ENCODE measurements around the gene TFAP2A.

DNA sequence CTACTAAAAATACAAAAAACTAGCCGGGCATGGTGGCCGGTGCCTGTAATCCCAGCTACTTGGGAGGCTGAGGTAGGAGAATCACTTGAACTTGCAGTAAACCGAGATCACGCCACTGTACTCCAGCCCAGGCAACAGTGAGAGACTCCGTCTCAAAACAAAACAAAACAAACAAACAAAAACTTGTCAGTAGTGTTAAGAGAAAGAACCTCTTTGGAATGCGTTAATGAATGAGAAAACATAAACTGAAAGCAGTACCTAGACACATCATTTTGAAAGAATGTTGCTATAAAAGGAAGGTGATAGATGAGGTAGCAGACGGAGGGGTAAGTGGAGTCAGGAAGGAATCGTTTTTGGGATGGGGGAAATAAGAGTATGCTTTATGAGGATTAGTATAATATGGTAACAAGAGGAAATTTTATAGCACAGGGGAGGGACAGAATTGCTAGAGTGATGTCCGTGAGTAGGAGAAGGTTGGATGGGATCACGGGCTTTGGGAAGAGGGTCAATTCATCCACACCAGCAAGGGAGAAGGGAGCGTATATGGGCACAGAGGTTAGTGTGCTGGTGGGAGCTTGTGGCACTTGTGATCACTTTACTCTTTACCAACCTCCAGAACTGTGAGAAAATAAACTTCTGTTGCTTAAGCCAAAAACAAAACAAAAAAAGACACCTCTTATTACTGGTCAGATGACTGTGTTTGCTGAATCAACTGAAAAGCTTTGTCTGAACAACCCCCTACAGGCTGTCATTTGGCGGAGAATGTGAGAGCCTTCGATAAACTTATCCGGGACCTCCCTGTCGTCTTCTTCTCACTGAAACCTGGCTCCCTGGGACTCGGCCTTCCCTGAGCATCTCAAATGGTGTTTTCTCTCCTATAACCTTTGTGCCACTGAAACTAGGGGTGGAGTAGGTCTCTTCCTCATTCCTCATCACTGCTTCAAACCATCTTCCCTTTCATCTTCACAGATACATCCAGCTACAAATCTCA lies 48.9 kb upstream of the TFAP2A start:
- TF ChIP-seq CTCF (IDR thresholded peaks at IDR 0.05) (no peak), ESRRA (CRISPR knock-in tag; IDR thresholded peaks at IDR 0.05; ENCODE audit: borderline replicate concordance) (no peak), USF1 (CRISPR knock-in tag; IDR thresholded peaks at IDR 0.05) (no peak), ETV6 (CRISPR knock-in tag; IDR thresholded peaks at IDR 0.05) (no peak), SOX15 (CRISPR knock-in tag; IDR thresholded peaks at IDR 0.05) (no peak), ZNF416 (CRISPR knock-in tag; IDR thresholded peaks at IDR 0.05) (no peak), SP1 (CRISPR knock-in tag; conservative IDR thresholded peaks at IDR 0.05) (no peak), MAX (CRISPR knock-in tag; IDR thresholded peaks at IDR 0.05) (no peak), ATF2 (CRISPR knock-in tag; IDR thresholded peaks at IDR 0.05; ENCODE audit: borderline replicate concordance, low read depth) (no peak), EMX1 (CRISPR knock-in tag; IDR thresholded peaks at IDR 0.05) (no peak), IRF2 (CRISPR knock-in tag; IDR thresholded peaks at IDR 0.05; ENCODE audit: borderline replicate concordance, low read depth) (no peak)
- TF ChIP-seq, protein P1, sequence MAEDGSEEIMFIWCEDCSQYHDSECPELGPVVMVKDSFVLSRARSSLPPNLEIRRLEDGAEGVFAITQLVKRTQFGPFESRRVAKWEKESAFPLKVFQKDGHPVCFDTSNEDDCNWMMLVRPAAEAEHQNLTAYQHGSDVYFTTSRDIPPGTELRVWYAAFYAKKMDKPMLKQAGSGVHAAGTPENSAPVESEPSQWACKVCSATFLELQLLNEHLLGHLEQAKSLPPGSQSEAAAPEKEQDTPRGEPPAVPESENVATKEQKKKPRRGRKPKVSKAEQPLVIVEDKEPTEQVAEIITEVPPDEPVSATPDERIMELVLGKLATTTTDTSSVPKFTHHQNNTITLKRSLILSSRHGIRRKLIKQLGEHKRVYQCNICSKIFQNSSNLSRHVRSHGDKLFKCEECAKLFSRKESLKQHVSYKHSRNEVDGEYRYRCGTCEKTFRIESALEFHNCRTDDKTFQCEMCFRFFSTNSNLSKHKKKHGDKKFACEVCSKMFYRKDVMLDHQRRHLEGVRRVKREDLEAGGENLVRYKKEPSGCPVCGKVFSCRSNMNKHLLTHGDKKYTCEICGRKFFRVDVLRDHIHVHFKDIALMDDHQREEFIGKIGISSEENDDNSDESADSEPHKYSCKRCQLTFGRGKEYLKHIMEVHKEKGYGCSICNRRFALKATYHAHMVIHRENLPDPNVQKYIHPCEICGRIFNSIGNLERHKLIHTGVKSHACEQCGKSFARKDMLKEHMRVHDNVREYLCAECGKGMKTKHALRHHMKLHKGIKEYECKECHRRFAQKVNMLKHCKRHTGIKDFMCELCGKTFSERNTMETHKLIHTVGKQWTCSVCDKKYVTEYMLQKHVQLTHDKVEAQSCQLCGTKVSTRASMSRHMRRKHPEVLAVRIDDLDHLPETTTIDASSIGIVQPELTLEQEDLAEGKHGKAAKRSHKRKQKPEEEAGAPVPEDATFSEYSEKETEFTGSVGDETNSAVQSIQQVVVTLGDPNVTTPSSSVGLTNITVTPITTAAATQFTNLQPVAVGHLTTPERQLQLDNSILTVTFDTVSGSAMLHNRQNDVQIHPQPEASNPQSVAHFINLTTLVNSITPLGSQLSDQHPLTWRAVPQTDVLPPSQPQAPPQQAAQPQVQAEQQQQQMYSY (CRISPR knock-in tag; IDR thresholded peaks at IDR 0.05), result no peak

All from WTC11 (cell line).